Glutamatergic neuron (in vitro differentiated cells): ENCODE measurements around the gene ANXA1. TPM values are rescaled to one million over a fixed set of nuclear protein-coding genes. Genes with fewer than 3 reads are reported as not detected.

ENCODE experiments used
- DNase-seq: peaks from one replicate; pipeline ENCODE4 v3.0.0; 2022
- H3K27ac Mint-ChIP-seq: one replicate; pipeline ENCODE4 v1.8.0; 2020; ENCODE audit warnings: mild to moderate bottlenecking, mixed read lengths, inconsistent platforms; ENCODE audit not compliant: unreplicated experiment
- H3K27me3 Mint-ChIP-seq: one replicate; pipeline ENCODE4 v1.8.0; 2020; ENCODE audit warnings: mild to moderate bottlenecking, moderate library complexity, mixed read lengths, inconsistent platforms; ENCODE audit not compliant: unreplicated experiment
- H3K36me3 Mint-ChIP-seq: one replicate; pipeline ENCODE4 v1.8.0; 2020; ENCODE audit warnings: mild to moderate bottlenecking, mixed read lengths, inconsistent platforms; ENCODE audit not compliant: unreplicated experiment
- H3K4me1 Mint-ChIP-seq: one replicate; pipeline ENCODE4 v1.8.0; 2020; ENCODE audit warnings: mild to moderate bottlenecking, low read depth, mixed read lengths, inconsistent platforms; ENCODE audit not compliant: unreplicated experiment
- H3K4me3 Mint-ChIP-seq: one replicate; pipeline ENCODE4 v1.8.0; 2020; ENCODE audit warnings: mild to moderate bottlenecking, mixed read lengths, inconsistent platforms; ENCODE audit not compliant: unreplicated experiment
- H3K9me3 Mint-ChIP-seq: one replicate; pipeline ENCODE4 v1.8.0; 2020; ENCODE audit warnings: mild to moderate bottlenecking, moderate library complexity, mixed read lengths, inconsistent platforms; ENCODE audit not compliant: unreplicated experiment
- total RNA-seq: library from RNA; stranded (reverse); fragmentation: NEBNext Ultra II Directional; extraction: Animal tissue kit (Norgen Biotek cat#: 25700); gene quantifications from one replicate; pipeline ENCODE4 v1.2.1, GENCODE V29; 2021; ENCODE audit not compliant: unreplicated experiment
- TF ChIP-seq, protein P1 (sequence below): fragments of 200-600 bp; sonication (generic); IDR thresholded peaks from one replicate; pipeline ENCODE4 v1.5.0; 2021; ENCODE audit not compliant: partially characterized antibody, unreplicated experiment

The ANXA1 gene
- total RNA-seq, 1 donor from 2014 or later, result not detected

DNA sequence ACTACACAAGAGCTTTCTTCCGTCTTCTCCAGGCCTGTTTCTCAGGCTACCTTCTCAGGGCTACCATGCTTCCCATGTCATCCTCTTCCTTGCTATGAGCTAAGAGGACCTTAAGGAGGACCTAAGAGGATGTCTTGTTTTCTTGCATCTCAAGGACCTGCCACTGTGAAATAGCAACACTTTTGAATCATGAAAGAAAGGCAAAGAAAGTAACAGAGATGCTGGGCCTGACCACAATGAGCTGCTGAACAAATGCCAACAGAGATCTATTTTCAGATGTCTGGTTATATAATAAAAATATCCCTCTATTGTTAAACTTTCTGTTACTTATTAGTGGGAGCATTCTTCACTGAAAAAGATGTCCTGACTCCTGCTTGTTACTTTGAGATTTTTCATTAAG lies 36.7 kb upstream of the ANXA1 start:
- H3K9me3 Mint-ChIP-seq, result peaks cover 1% of the 10 kb centered on the region

DNA sequence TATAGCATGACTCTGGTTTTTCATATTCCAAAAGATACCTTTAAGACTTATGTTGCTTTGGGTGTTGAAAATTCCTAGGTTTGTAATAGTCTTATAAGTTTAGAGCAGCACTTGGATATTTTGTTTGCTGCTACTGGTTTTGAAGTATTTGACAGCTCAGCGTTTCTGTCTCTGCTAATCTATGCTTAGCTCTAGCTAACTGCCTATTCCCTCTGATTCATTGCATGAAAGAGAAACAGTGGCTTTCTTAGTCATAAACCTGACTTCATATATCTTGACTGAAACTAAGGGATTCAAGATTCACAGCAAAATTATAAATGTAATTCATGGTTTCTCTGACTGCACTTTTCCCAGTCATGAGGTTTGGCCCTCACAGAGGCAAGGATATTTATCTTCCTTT lies 35.6 kb upstream of the ANXA1 start:
- Mint-ChIP-seq H3K4me3 (no peak overlapping the region), H3K27ac (no peak overlapping the region), H3K27me3 (no peaks in the 10 kb centered on the region), H3K4me1 (no peaks in the 10 kb centered on the region), H3K9me3 (peaks cover 1% of the 10 kb centered on the region), H3K36me3 (no peaks in the 10 kb centered on the region)
- no peak for DNase-seq
- TF ChIP-seq, protein P1, sequence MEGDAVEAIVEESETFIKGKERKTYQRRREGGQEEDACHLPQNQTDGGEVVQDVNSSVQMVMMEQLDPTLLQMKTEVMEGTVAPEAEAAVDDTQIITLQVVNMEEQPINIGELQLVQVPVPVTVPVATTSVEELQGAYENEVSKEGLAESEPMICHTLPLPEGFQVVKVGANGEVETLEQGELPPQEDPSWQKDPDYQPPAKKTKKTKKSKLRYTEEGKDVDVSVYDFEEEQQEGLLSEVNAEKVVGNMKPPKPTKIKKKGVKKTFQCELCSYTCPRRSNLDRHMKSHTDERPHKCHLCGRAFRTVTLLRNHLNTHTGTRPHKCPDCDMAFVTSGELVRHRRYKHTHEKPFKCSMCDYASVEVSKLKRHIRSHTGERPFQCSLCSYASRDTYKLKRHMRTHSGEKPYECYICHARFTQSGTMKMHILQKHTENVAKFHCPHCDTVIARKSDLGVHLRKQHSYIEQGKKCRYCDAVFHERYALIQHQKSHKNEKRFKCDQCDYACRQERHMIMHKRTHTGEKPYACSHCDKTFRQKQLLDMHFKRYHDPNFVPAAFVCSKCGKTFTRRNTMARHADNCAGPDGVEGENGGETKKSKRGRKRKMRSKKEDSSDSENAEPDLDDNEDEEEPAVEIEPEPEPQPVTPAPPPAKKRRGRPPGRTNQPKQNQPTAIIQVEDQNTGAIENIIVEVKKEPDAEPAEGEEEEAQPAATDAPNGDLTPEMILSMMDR, result no peak

More for the DNA sequence above, 36.7 kb upstream of the ANXA1 start:
- no peak overlapping the region for H3K4me3 Mint-ChIP-seq
- H3K27ac Mint-ChIP-seq, result no peak overlapping the region
- DNase-seq, result no peak
- H3K4me1 Mint-ChIP-seq, result no peaks in the 10 kb centered on the region
- H3K36me3 Mint-ChIP-seq, result no peaks in the 10 kb centered on the region
- TF ChIP-seq, protein P1, result no peak
- H3K27me3 Mint-ChIP-seq, result no peaks in the 10 kb centered on the region

DNA sequence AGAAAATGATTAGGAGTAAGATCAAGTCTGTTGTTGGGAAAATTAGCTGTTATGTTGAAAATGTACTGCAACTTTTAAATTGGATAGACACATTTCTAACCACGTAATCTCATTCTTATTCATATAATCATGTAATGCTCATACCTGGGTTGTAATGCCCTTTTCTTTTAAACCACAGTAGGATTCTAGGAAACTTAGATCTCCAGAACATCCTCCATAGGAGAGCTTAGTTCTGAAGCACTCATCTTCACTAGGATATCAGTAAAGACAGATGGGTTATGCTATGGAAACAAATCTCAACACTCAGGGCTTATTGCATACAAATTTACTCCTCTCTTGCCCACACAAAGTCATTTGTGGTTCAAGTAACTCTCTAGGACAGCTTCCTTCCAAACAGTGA lies 34.8 kb upstream of the ANXA1 start:
- Mint-ChIP-seq H3K4me1 (no peaks in the 10 kb centered on the region), H3K9me3 (peaks cover 1% of the 10 kb centered on the region), H3K27ac (no peak overlapping the region), H3K4me3 (no peak overlapping the region), H3K36me3 (no peaks in the 10 kb centered on the region), H3K27me3 (no peaks in the 10 kb centered on the region)
- TF ChIP-seq, protein P1, result no peak
- no peak for DNase-seq

DNA sequence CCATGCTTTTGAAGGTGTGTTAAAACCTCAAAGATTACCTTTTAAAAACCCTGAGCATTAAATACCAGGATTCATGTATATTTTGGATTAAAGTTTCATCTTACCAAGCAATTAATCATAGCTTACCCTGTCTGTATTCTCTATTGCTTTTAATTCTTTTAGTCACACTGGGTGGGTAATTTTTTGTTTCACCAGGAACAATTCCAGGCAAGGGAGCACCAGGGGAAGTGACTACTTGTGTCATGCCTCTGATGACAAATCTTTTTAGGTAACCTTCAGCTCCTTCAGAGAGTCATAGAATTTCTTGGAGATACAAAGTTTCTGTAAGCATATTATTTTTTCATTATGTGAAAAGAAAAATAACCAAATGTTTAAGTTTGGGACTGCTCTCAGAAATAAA lies 33.4 kb upstream of the ANXA1 start:
- H3K4me3 Mint-ChIP-seq, result no peak overlapping the region
- no peaks in the 10 kb centered on the region for H3K27me3 Mint-ChIP-seq
- no peaks in the 10 kb centered on the region for H3K9me3 Mint-ChIP-seq
- no peak overlapping the region for H3K27ac Mint-ChIP-seq
- no peak for DNase-seq
- H3K36me3 Mint-ChIP-seq, result no peaks in the 10 kb centered on the region
- no peaks in the 10 kb centered on the region for H3K4me1 Mint-ChIP-seq
- TF ChIP-seq, protein P1, result no peak

DNA sequence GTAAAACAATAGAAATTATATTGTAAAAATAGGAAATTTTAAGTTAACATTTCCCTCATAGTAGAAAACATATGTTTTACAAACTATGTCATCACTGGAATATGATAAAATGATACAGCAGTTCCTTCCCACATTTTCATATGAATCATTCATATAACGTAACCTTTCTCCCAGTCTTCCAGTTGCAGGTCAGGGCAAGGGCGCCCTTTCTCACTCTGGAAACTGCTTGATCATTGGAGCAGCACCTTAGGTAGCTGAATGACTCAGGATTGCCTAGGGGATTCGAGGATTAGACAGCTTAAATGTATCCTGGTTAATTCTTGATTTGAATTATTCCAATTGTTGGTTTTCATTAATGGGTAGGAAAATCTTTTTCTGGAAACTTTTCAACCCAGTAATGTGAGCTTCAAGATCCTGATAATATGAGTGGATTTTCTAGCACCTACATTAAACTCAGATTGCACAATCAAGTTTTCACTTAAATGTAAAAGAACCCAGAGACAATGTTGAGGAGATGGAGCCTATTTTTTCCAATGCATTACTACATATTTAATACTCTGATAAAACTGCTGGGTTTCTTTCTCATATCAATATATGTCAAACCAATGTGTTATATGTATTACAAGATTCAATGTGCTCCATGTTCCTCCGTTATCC lies 32.6 kb upstream of the ANXA1 start:
- TF ChIP-seq, protein P1, result no peak
- H3K36me3 Mint-ChIP-seq, result no peaks in the 10 kb centered on the region
- no peak overlapping the region for H3K27ac Mint-ChIP-seq
- H3K27me3 Mint-ChIP-seq, result no peaks in the 10 kb centered on the region
- no peaks in the 10 kb centered on the region for H3K4me1 Mint-ChIP-seq
- H3K4me3 Mint-ChIP-seq, result no peak overlapping the region
- no peaks in the 10 kb centered on the region for H3K9me3 Mint-ChIP-seq
- DNase-seq, result no peak
